ENCODE data around the gene KDM6B.
A peak's percentile ranks its signal among the peaks of the same experiment; 100 is the strongest.

Gene KDM6B

DNA sequence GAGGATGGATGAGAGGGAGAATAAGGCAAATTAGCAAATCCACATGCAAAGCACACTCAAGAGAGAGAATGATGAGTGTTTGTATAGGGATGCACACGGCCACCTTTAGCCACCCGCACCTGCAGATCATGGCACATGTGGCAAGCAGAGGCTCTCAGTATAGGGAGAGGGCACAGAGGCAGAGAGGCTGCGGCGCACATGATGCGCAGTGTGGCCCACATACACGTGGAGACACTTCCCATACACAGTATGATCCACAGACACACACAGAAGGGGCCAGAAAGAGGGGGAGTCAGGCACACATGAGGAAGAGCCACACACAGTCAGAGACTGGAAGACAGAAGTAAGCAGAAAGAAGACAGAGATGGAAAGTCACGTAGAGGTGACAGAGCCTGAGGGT, 48.1 kb downstream of the KDM6B start:
- peak in 1 of 2 experiments; percentile 12 for DNase-seq

- no peak for DNase-seq
Observed at GRCh38 chr17:7882629-7883028, 48.6 kb downstream of the KDM6B start.
